Measurements from ENCODE around the gene FAM111A.
"Not testable (repeated sequence)": the region's sequence is repeated elsewhere in the genome, so short reads cannot be mapped to it uniquely, and the experiment has no call there.

FAM111A gene

DNA sequence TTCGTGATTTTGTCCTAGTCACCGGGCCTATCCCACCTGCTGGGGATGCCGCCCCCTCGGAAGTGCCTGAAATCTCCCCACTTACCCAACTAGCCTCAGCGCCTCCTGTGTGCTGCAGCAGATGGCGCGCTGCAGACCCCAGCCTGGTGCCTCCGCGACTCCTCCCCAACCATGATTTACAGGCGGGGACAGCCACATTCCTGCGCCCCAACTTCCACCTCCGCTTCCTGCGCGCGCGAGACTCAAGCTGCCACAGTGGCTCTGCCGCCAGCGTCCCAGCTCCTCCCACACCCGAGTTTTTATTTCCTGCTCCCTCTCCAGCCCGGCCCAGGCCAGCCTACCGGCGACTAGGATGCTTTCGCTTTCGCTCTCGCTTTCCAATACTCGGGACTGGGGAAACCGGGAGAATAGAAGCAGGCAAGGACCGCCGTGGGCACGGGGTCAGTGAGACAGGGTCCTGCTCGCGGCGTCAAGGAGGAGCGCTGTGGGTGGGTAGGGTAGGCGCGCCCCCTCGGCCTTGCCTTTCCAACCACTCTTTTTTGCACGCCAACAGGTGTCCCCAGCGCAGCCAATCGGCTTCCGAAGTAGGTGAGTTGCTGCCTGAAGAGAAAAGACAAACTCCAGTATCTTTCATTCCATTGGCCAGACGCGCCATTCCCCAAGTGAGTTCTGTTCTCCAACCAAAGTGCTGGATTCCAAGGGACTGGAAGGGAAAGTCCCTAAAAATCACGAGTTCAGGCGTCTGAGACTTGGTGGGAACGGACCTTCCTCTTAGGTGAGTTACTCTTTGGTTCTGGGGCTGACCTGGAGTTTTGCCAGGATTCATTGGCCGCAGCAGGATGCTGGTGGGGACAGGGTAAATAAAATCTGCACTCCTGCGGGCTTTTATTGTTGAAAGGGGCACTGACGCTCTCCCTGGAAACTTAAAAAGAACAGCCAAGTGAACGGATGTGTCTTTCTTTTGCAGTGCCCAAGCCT, at the start of gene FAM111A:
TSS of gene FAM111A (plus strand) at position 327 of the 978 bp plus-strand sequence. CDS start 6,017 bp downstream, outside the sequence.
- DNase-seq, result peak; percentile 95

DNA sequence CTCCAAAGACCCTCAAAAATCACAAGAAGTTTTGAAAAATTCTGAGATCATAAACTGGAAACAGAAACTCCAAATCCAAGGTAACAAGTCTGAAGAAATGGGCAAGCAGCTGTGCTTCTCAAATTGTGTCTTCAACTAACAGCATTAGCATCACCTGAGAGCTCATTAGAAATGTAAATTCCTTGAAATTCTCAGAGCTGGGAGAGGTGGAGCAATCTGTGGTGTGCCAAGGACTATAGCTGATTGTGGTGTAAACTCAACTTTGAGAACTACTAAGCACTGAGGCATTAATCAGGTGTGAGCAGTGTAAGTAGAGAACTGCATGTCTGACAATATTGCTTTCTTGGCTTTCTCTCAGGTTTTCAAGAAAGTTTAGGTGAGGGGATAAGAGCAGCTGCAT, 49.1 kb upstream of the FAM111A start:
- not testable (repeated sequence) for DNase-seq

- DNase-seq, result not testable (repeated sequence)
These were observed 47.4 kb upstream of the FAM111A start for GRCh38 chr11:59095225-59095624.

GRCh38 chr11:59095972-59096575, 46.6 kb upstream of the FAM111A start:
- not testable (repeated sequence) for DNase-seq

- peak; percentile 70 for DNase-seq
These were observed 45.4 kb upstream of the FAM111A start for GRCh38 chr11:59097113-59097708.

DNA sequence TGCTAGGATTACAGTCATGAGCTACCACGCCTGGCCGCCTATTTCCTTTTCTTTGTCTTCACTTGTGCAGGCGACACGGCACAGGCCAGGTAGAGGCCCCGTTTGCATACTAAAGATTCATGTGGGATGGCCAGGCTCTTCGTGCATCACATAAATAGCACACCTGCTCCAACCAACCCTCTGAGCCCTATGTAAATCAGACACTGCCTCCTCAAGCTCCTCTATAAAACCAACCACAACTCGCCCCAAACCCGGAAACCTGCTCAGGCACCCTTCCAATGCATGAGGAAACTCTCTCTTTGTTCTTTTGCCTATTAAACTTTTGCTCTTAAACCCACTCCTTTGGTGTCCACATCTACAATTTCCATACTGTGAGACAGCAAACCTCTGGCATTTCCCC, 44.7 kb upstream of the FAM111A start:
- DNase-seq, result not testable (repeated sequence)

DNA sequence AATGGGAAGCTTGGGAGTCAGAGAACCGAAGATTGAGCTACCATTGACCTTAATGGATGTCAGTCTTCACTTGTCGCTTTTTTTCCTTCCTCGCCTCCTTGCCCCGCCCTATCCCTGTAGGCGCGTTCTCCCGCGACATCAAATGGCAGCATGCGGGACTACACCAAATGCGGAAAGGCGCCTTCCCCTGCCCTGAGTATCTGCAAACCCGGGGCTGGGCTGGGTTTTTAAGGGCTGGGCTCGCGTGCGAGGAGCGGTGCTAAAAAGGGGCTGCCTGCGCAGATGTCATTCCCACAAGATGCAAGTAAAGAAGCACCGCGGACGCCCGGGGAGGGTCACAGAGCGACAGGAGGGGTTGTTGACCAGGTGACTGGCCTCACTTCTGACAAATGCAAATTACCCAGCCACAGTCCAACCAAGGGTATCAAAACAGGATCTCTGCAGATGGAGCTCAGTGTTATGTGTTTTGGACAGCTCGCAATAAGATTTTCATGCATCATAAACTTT, 40.3 kb upstream of the FAM111A start:
- DNase-seq, result peak; percentile 82

GRCh38 chr11:59106363-59107336, 36.0 kb upstream of the FAM111A start, which contains the start of gene FAM111B:
FAM111B (plus strand) TSS chr11:59107237; CDS start chr11:59109626, 2,389 bp downstream.
- peak; percentile 96 for DNase-seq

- DNase-seq, result peak; percentile 49
These were observed 34.9 kb upstream of the FAM111A start for GRCh38 chr11:59107721-59108120.

- no peak for DNase-seq
These were observed 30.2 kb upstream of the FAM111A start for GRCh38 chr11:59112494-59112893.

GRCh38 chr11:59114344-59114743, 28.3 kb upstream of the FAM111A start:
- DNase-seq, result no peak

- no peak for DNase-seq
These were observed 27.1 kb upstream of the FAM111A start for GRCh38 chr11:59115553-59115952.

DNA sequence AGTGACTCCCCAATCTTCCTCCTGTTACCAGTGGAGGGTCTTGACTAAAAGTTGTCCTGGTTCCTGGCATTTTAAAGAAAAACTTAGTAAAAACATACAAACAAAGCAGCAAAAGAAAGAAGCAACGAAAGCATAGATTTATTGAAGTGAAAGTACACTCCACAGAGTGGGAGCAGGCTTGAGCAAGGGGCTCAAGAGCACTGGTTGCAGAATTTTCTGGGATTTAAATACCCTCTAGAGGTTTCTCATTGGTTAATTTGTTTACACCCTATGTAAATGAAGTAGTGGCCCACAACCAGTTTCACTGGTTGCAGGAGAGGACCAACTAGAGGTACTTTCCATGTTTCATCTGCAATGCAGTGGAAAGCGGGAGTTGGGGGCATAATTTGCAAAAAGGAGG, 24.9 kb upstream of the FAM111A start:
- DNase-seq, result no peak

DNA sequence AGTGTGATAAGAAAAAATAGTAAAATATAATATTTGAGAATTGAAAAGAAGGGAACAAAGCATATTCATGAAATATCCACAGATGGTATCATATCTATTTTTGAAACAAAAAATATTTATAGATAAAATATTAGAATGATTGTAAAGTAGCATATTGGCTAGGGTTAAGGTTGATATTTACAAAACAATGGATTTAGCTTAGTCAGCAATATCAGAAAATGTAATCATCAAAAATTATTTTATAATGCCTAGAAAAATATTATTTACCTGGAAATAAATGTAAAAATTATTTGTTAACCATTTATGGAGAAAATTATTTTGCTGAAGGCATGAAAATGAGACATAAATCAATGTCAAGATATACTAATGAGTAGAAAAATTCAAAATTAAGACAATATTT, 22.8 kb upstream of the FAM111A start:
- no peak for DNase-seq

DNA sequence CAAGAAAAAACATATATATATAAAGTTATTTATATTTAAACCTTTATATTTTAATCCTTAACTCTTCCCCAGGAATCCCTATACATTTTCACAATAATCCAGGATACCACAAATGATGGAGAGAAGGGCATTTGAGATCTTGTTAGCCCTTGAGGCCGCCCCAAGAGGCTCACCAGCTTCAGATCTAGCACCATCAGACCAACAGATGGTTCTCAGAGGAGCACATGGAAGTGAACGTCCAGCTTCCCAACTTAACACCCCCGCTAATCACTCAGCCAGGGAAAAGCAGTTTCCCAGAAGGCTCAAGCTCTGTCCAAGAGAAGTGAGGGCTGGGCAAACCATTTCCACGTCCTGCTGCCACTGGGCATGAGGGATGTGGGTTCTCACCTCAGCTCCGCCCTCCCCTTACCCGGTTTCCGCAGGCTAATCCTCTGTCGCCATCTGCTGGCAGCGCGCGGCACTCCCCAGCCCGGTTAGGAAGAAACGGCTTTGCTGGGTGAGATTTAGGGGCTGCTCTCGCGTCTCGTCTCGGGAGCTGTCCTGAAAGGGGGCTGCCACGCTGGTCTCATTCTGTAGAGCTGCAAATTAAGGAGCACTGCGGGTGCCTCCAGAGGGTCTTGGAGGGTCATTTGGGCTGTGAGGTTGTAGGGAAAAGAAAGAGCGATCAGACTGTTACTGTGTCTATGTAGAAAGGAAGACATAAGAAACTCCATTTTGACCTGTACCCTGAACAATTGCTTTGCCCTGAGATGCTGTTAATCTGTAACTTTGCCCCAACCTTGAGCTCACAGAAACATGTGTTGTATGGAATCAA, 6.8 kb upstream of the FAM111A start:
- peak; percentile 90 for DNase-seq

DNA sequence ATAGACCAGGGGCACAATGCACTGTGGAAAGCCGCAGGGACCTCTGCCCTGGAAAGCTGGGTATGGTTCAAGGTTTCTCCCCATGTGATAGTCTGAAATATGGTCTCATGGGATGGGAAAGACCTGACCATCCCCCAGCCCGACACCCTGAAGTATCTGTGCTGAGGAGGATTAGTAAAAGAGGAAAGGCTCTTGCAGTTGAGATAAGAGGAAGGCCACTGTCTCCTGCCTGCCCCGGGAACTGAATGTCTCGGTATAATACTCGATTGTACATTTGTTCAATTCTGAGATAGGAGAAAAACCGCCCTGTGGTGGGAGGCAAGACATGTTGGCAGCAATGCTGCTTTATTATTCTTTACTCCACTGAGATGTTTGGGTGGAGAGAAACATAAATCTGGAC, 6.1 kb upstream of the FAM111A start:
- not testable (repeated sequence) for DNase-seq

DNA sequence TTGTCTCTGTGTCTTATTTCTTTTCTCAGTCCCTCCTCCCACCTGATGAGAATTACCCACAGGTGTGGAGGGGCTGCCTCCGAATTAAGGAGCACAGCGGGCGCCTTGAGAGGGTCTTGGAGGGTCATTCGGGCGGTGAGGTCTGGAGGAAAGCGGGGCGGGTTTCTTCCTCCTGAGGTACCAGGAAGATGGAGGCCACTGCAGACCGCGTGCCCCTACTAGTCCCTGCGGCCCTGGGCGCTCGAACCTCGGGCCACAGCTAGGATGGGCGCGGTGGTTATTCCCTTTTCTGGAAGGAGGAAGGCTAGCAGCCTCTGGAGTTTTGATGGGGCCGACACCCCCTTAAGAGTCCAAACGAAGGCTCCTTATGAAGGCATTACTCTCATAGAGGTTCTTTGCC, 5.5 kb upstream of the FAM111A start:
- no peak for DNase-seq

DNA sequence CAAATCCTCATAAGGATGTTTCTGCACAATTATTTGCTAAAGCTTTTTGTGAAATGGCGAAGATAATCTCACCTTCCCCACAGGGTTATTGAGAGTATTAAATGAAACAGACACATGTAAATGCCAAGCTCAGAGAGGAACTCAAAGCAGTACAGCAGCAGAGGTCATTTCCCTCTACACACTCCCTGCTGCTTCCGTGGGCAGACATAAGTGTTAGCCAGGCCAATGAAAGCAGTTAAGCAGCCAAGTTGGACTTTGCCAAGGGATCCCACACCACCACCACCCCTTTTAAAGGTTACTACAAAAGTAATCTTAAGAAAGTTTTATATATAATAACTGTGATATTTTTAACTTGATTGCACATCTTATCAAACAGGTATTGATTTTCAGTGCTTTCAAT, 4.0 kb upstream of the FAM111A start:
- DNase-seq, result no peak

DNA sequence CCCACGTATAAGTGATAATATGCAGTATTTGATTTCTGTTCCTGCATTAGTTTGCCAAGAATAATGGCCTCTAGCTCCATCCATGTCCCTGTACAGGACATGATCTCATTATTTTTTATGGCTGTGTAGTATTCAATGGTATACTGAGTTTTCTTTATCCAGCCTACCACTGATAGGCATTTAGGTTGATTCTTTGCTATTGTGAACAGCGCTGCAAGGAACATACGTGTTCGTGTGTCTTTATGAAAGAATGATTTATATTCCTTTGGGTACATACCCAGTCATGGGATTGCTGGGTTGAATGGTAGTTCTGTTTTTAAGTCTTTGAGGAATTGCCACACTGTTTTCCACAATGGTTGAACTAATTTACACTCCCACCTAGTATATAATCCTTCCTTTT, 1.5 kb upstream of the FAM111A start:
- DNase-seq, result no peak

DNA sequence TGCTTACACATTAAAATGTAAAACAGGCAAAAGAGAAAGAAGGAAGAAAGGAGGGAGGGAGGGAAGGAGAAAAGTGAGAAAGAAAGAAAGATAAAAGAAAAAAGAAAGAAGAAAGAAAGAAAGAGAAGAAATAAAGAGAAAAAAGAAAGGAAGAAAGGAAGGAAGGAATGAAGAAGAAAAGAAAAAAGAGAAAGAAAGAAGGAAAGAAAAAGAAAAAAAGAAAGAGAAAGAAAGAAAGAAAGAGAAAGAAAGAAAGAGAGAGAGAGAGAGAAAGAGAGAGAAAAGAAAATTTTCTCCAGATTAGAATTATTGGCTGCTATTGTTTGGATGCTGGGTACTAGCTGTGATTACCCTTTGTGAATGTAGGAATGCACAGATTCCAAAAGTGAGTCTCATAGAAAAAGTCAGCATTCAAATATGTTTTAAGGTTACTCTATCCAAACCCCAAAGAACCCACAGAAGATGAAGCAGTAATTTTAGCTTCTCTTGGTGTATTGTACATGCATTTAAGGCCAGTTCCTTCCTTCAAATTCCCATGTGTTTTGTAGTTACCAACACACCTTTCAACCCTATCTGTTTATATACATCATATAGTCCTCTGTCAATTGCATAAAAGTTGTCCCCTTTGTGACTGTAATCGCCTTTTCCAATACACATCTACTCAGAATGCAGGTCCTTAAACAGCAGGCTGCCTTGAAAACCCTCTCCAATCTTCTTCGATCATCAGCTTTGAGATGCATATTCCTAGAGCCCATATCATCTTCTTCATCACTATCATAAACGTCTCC, 789 bp upstream of the FAM111A start:
- DNase-seq, result no peak

Measured in islet precursor cell (in vitro differentiated cells).